Bronchial epithelial cell (primary cell): Measurements from ENCODE around the gene CYP2C19. TPM values are rescaled to one million over a fixed set of nuclear protein-coding genes. Genes with fewer than 3 reads are reported as not detected.

Experiments used
- DNase-seq: peaks from one replicate; pipeline ENCODE4 v3.0.0-alpha.2; 2010; ENCODE audit warnings: low read depth
- FAIRE-seq: peaks from 2 replicates; lab custom pipeline; 2011; peaks lifted over from hg19 to GRCh38; lab: Jason Lieb, UNC
- H3K27me3 ChIP-seq: 2 replicates; pipeline ENCODE4 v1.5.1; 2011; ENCODE audit warnings: low read length; ENCODE audit not compliant: control insufficient read depth, insufficient read depth
- H3K36me3 ChIP-seq: 2 replicates; pipeline ENCODE4 v1.5.1; 2011; ENCODE audit warnings: low read length; ENCODE audit not compliant: control insufficient read depth, insufficient read depth
- H3K4me3 ChIP-seq: 2 replicates; pipeline ENCODE4 v1.5.1; 2011; ENCODE audit warnings: mild to moderate bottlenecking, low read depth, low read length, control low read depth
- CTCF ChIP-seq: IDR thresholded peaks from 2 replicates; pipeline ENCODE4 v1.5.1; 2011; ENCODE audit warnings: mild to moderate bottlenecking, moderate library complexity, low read length, control low read depth, inconsistent platforms; ENCODE audit not compliant: insufficient read depth, severe bottlenecking
- total RNA-seq: library from RNA; depleted of rRNA; stranded (reverse); fragments of >200 nt; gene quantifications from 2 replicates; pipeline ENCODE4 v1.2.1, GENCODE V29; 2014

Gene CYP2C19
- total RNA-seq, 1 donor from 2014 or later: 0.26 TPM

- H3K36me3 ChIP-seq: no peaks in the 10 kb centered on the region
- no peak for FAIRE-seq
- TF ChIP-seq CTCF: no peak
- DNase-seq: no peak
- no peak overlapping the region for H3K4me3 ChIP-seq
- H3K27me3 ChIP-seq: no peaks in the 10 kb centered on the region
Measured at GRCh38 chr10:94851263-94851662, 88.8 kb downstream of the CYP2C19 start.

GRCh38 chr10:94852438-94852837 is 90.0 kb downstream of the CYP2C19 start:
- DNase-seq (no peak), FAIRE-seq (no peak)
- no peak for TF ChIP-seq CTCF
- Histone ChIP-seq H3K36me3 (no peaks in the 10 kb centered on the region), H3K4me3 (no peak overlapping the region), H3K27me3 (no peaks in the 10 kb centered on the region)

- Histone ChIP-seq H3K4me3 (no peak overlapping the region), H3K27me3 (no peaks in the 10 kb centered on the region), H3K36me3 (no peaks in the 10 kb centered on the region)
- no peak for FAIRE-seq
- TF ChIP-seq CTCF: no peak
- no peak for DNase-seq
Measured at GRCh38 chr10:94853065-94853464, 90.6 kb downstream of the CYP2C19 start.

GRCh38 chr10:94858005-94858404 is 95.5 kb downstream of the CYP2C19 start:
- no peak for FAIRE-seq
- no peaks in the 10 kb centered on the region for H3K27me3 ChIP-seq
- no peaks in the 10 kb centered on the region for H3K36me3 ChIP-seq
- H3K4me3 ChIP-seq: no peak overlapping the region
- TF ChIP-seq CTCF: no peak
- DNase-seq: peak; percentile 16

- DNase-seq: no peak
- H3K4me3 ChIP-seq: no peak overlapping the region
- no peaks in the 10 kb centered on the region for H3K27me3 ChIP-seq
- no peak for FAIRE-seq
- no peak for TF ChIP-seq CTCF
- no peaks in the 10 kb centered on the region for H3K36me3 ChIP-seq
Measured at GRCh38 chr10:94859086-94859485, 96.6 kb downstream of the CYP2C19 start.

GRCh38 chr10:94878649-94879048 is 116.2 kb downstream of the CYP2C19 start:
- H3K27me3 ChIP-seq: no peaks in the 10 kb centered on the region
- no peak for DNase-seq
- no peak overlapping the region for H3K4me3 ChIP-seq
- no peak for FAIRE-seq
- H3K36me3 ChIP-seq: no peaks in the 10 kb centered on the region
- no peak for TF ChIP-seq CTCF
